ENCODE measurements around the gene SVOP.
"Not testable (repeated sequence)": the region's sequence is repeated elsewhere in the genome, so short reads cannot be mapped to it uniquely, and the experiment has no call there.

SVOP gene, protein sequence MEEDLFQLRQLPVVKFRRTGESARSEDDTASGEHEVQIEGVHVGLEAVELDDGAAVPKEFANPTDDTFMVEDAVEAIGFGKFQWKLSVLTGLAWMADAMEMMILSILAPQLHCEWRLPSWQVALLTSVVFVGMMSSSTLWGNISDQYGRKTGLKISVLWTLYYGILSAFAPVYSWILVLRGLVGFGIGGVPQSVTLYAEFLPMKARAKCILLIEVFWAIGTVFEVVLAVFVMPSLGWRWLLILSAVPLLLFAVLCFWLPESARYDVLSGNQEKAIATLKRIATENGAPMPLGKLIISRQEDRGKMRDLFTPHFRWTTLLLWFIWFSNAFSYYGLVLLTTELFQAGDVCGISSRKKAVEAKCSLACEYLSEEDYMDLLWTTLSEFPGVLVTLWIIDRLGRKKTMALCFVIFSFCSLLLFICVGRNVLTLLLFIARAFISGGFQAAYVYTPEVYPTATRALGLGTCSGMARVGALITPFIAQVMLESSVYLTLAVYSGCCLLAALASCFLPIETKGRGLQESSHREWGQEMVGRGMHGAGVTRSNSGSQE

DNA sequence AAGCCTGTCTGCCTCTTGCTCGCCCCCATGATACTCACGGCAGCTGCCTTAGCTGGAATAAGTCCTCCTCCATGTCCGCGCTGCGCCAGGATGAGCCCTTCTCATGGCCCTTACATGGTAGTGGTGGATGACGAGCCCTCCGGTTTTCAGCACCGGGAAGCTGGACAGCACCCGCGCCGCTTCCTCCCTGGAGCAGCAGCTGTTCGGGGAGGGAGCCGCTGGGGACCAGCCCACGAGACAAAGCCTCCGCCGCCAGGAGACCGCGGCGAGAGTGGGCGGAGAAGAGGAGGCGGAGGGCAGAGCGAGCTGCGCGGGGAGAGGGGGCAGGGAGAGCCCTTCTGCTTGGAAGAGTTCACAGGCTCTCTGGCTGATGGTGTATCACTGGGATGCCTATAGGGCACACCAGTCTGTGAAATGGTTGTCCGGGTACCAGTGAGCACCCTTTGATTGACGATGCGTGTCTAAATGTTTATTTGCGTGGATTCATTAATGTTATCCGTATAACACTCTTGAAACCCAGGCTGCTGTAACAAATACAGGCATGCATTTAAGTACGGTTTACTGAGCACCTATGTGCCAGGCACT lies at the start of gene SVOP:
TSS of gene SVOP (minus strand) at position 273 of the 585 bp plus-strand sequence. CDS start at position 73, 200 bp downstream.
- Histone ChIP-seq H3K36me3 (ENCODE audit: control insufficient read depth, insufficient read depth, low read length) (no peaks in the 10 kb centered on the region), H3K4me1 (ENCODE audit: control insufficient read depth, insufficient read depth, low read length) (no peaks in the 10 kb centered on the region), H3K27me3 (ENCODE audit: control insufficient read depth, insufficient read depth, low read length) (no peaks in the 10 kb centered on the region), H3K27ac (ENCODE audit: low read depth, low read length) (no peak within 1 kb of the TSS), H3K4me3 (ENCODE audit: low read length) (no peak within 1 kb of the TSS), H3K9ac (ENCODE audit: low read length) (no peak within 1 kb of the TSS)

DNA sequence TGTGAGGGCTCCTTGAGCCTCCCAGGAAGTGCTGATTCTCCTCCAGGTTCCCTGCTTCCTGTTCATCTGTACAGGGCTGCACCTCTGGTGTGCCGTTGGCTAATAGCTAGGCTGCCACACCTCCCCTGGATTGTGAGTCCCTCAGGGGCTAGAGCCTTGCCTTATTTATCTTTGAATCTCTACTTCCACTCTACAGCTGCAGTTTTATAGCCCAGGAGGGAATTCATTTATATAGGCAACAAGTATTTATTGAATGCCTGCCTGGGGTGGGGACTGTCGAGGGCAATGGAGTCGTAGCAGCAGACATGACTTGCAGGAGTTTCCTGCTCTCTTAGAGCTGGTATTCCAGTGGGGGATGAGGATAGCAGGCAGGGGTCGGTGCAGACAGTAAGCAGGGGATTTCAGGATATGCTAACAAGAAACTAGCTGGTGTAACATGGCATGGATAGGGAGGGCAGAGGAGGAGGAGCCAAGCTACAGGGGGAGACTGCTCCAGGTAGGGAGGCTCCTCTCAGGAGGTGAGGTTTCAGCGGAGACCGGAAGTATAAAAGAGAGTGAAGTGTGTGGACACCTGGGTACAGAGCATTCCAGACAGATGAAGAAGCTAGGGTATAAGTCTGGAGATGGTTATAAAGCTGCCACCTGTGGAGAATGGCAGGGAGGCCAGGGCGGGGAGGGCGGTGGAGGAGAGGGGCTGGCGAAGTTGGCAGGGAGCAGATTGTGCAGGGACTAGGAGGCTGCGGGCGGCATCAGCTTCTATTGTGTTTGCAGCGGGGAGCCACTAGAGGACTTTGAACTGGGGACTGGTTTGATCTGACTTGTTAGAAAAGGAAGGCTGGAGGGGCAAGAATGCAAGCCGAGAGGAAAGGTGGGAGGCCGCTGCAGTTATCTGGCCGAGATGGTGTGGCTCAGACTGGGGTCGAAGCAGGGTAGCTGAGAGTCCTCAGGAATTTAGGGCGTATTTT lies 48.7 kb upstream of the SVOP start:
- peak overlapping the region; percentile 22 for H3K4me3 ChIP-seq (ENCODE audit: low read length)
- no peak overlapping the region for H3K9ac ChIP-seq (ENCODE audit: low read length)
- H3K4me1 ChIP-seq (ENCODE audit: control insufficient read depth, insufficient read depth, low read length), result no peaks in the 10 kb centered on the region
- no peak overlapping the region for H3K27ac ChIP-seq (ENCODE audit: low read depth, low read length)
- H3K27me3 ChIP-seq (ENCODE audit: control insufficient read depth, insufficient read depth, low read length), result no peaks in the 10 kb centered on the region
- H3K36me3 ChIP-seq (ENCODE audit: control insufficient read depth, insufficient read depth, low read length), result peaks cover 30% of the 10 kb centered on the region

DNA sequence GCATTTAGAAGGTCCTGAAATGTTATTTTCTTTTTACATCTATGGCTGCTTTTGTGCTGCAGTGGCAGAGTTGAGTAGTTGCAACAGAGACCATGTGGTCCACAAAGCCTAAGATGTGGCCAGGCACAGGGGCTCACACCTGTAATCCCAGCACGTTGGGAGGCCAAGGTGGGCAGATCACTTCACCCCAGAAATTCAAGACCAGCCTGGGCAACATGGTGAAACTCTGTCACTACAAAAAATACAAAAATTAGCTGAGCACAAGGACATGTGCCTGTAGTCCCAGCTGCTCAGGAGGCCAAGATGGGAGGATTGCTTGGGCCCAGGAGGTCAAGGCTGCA lies 45.0 kb upstream of the SVOP start:
- Histone ChIP-seq H3K27ac (ENCODE audit: low read depth, low read length) (no peak overlapping the region), H3K9ac (ENCODE audit: low read length) (no peak overlapping the region), H3K27me3 (ENCODE audit: control insufficient read depth, insufficient read depth, low read length) (no peaks in the 10 kb centered on the region), H3K4me1 (ENCODE audit: control insufficient read depth, insufficient read depth, low read length) (no peaks in the 10 kb centered on the region), H3K4me3 (ENCODE audit: low read length) (no peak overlapping the region), H3K36me3 (ENCODE audit: control insufficient read depth, insufficient read depth, low read length) (peaks cover 17% of the 10 kb centered on the region)

DNA sequence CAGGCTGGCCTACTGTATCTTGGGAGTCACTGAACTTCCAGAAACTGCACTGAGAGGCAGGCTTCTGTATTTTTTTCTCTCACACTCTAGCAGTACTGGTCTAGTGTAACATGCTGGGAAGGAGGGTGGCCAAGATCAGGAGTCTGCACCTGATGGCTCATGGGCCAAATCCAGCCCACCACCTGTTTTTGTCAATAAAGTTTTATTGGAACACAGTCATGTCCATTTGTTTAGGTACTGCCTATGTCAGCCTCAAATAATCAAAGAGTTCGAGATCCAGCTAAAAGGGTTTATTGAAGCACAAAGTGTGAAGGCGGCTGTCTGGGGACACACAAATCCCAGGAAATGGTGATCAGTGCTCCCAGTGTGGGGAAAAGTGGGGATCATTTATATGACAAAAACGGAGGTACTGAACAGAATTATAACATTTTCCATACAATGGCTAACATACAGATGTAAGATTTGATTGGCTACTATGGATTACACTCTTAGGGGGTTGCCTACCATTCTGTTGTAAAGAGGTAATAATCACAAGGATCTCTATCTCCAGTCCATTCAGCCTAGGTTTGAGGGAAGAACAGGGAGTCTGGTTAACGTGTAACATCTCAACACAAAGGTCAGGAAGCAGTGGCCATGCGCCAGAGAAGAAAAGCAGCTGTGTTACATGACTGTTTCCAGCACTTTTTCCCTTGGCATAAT lies 44.4 kb upstream of the SVOP start:
- Histone ChIP-seq H3K36me3 (ENCODE audit: control insufficient read depth, insufficient read depth, low read length) (peaks cover 17% of the 10 kb centered on the region), H3K27ac (ENCODE audit: low read depth, low read length) (no peak overlapping the region), H3K4me3 (ENCODE audit: low read length) (no peak overlapping the region), H3K27me3 (ENCODE audit: control insufficient read depth, insufficient read depth, low read length) (no peaks in the 10 kb centered on the region), H3K4me1 (ENCODE audit: control insufficient read depth, insufficient read depth, low read length) (no peaks in the 10 kb centered on the region), H3K9ac (ENCODE audit: low read length) (no peak overlapping the region)

- Histone ChIP-seq H3K27ac (ENCODE audit: low read depth, low read length) (no peak overlapping the region), H3K27me3 (ENCODE audit: control insufficient read depth, insufficient read depth, low read length) (no peaks in the 10 kb centered on the region), H3K36me3 (ENCODE audit: control insufficient read depth, insufficient read depth, low read length) (peaks cover 13% of the 10 kb centered on the region), H3K9ac (ENCODE audit: low read length) (no peak overlapping the region), H3K4me1 (ENCODE audit: control insufficient read depth, insufficient read depth, low read length) (no peaks in the 10 kb centered on the region), H3K4me3 (ENCODE audit: low read length) (no peak overlapping the region)
Measured at GRCh38 chr12:109064143-109064542, 43.3 kb upstream of the SVOP start.

DNA sequence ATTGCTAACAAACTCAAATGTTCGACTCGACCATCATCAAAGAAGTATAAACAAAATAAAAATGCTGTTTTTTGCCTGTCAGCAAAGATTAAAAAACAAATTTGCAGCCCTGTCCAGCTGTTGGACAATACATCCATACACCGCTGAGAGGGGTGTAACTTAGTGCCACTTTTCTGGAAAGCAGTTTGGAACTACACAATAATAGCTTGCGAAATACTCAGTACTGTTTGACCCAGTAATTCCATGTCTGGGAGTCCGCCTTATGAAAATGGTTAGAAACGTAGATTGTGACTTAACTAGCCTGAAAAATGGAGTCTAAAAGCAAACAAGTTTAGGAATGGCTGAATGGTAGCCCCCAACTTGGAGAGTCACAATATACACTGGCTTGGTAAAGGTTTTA lies 37.9 kb upstream of the SVOP start:
- H3K36me3 ChIP-seq (ENCODE audit: control insufficient read depth, insufficient read depth, low read length), result no peaks in the 10 kb centered on the region

GRCh38 chr12:109057376-109057775 lies 36.5 kb upstream of the SVOP start:
- Histone ChIP-seq H3K36me3 (ENCODE audit: control insufficient read depth, insufficient read depth, low read length) (no peaks in the 10 kb centered on the region), H3K27ac (ENCODE audit: low read depth, low read length) (no peak overlapping the region), H3K27me3 (ENCODE audit: control insufficient read depth, insufficient read depth, low read length) (no peaks in the 10 kb centered on the region), H3K4me3 (ENCODE audit: low read length) (no peak overlapping the region), H3K4me1 (ENCODE audit: control insufficient read depth, insufficient read depth, low read length) (no peaks in the 10 kb centered on the region), H3K9ac (ENCODE audit: low read length) (no peak overlapping the region)

More for the DNA sequence above, 37.9 kb upstream of the SVOP start:
- Histone ChIP-seq H3K4me1 (ENCODE audit: control insufficient read depth, insufficient read depth, low read length) (no peaks in the 10 kb centered on the region), H3K27me3 (ENCODE audit: control insufficient read depth, insufficient read depth, low read length) (no peaks in the 10 kb centered on the region), H3K27ac (ENCODE audit: low read depth, low read length) (no peak overlapping the region), H3K9ac (ENCODE audit: low read length) (no peak overlapping the region), H3K4me3 (ENCODE audit: low read length) (no peak overlapping the region)

DNA sequence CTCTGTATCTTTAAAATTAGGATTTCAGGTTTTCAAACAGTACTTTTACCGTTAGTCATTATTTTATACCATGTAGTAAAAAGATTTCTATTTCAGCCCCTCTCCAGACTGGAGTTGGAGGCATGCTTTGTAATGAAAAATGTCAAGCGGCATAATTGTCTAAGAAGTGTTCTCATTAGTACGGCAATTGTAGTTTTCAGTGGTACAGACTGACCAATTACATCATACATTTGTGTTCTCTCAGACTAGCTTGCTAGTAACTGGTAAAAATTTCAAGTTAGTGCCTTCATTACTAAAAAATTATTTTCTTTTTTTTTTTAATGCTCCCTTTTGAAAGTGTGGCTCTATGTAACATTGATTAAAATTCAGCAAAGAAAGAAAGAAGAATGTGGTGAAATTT lies 36.0 kb upstream of the SVOP start:
- Histone ChIP-seq H3K36me3 (ENCODE audit: control insufficient read depth, insufficient read depth, low read length) (no peaks in the 10 kb centered on the region), H3K27ac (ENCODE audit: low read depth, low read length) (no peak overlapping the region), H3K4me1 (ENCODE audit: control insufficient read depth, insufficient read depth, low read length) (peaks cover 3% of the 10 kb centered on the region), H3K27me3 (ENCODE audit: control insufficient read depth, insufficient read depth, low read length) (no peaks in the 10 kb centered on the region), H3K9ac (ENCODE audit: low read length) (no peak overlapping the region), H3K4me3 (ENCODE audit: low read length) (no peak overlapping the region)

DNA sequence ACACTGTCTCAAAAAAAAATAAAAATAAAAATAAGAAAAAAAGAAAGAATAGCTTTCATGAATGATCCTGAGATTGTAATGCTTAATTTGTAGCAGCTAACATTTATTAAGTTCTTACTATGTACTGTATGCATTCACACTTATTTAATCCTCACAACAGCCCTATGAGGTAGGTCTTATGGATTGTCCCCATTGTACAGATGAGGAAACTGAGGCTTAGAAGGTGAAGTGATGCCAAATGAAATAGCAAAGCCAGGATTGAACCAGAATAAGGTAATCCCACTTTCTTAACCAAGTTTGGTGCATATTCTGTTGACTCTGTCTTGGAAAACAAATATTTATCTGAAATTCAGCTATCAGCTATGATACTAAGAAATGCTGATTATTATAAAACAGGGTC lies 33.7 kb upstream of the SVOP start:
- H3K27me3 ChIP-seq (ENCODE audit: control insufficient read depth, insufficient read depth, low read length), result no peaks in the 10 kb centered on the region
- H3K4me3 ChIP-seq (ENCODE audit: low read length), result no peak overlapping the region
- no peak overlapping the region for H3K9ac ChIP-seq (ENCODE audit: low read length)
- H3K4me1 ChIP-seq (ENCODE audit: control insufficient read depth, insufficient read depth, low read length), result peaks cover 3% of the 10 kb centered on the region
- no peak overlapping the region for H3K27ac ChIP-seq (ENCODE audit: low read depth, low read length)
- no peaks in the 10 kb centered on the region for H3K36me3 ChIP-seq (ENCODE audit: control insufficient read depth, insufficient read depth, low read length)

GRCh38 chr12:109054124-109054513 lies 33.3 kb upstream of the SVOP start:
- not testable (repeated sequence) for H3K27me3 ChIP-seq (ENCODE audit: control insufficient read depth, insufficient read depth, low read length); H3K27ac ChIP-seq (ENCODE audit: low read depth, low read length); H3K4me1 ChIP-seq (ENCODE audit: control insufficient read depth, insufficient read depth, low read length); H3K9ac ChIP-seq (ENCODE audit: low read length); H3K36me3 ChIP-seq (ENCODE audit: control insufficient read depth, insufficient read depth, low read length)
- H3K4me3 ChIP-seq (ENCODE audit: low read length), result peak overlapping the region; percentile 69

GRCh38 chr12:109053382-109054123 lies 32.7 kb upstream of the SVOP start:
- Histone ChIP-seq H3K4me1 (ENCODE audit: control insufficient read depth, insufficient read depth, low read length) (peaks cover 3% of the 10 kb centered on the region), H3K27ac (ENCODE audit: low read depth, low read length) (peak overlapping the region; percentile 70), H3K27me3 (ENCODE audit: control insufficient read depth, insufficient read depth, low read length) (no peaks in the 10 kb centered on the region), H3K9ac (ENCODE audit: low read length) (peak overlapping the region; percentile 70), H3K4me3 (ENCODE audit: low read length) (peak overlapping the region; percentile 69), H3K36me3 (ENCODE audit: control insufficient read depth, insufficient read depth, low read length) (no peaks in the 10 kb centered on the region)

All from rectal smooth muscle tissue (tissue), 1 donor.